WTC11 (cell line): Measurements from ENCODE around the gene TUBA3E. TPM values are rescaled to one million over a fixed set of nuclear protein-coding genes. Genes with fewer than 3 reads are reported as not detected.

Source experiments
- ATAC-seq: fragments of 200-7000 bp; cut with Tn5 transposase; 2 replicates; pipeline ENCODE4 v1.10.0; 2021; ENCODE audit warnings: mild to moderate bottlenecking, moderate library complexity
- CTCF ChIA-PET: fragments of 300-600 bp; sonication (Branson Sonifier 250); formaldehyde crosslinking; loops from one replicate; lab custom pipeline; 2021; ENCODE audit warnings: antibody characterized with exemption; lab: Charles Lee
- POLR2A ChIA-PET: fragments of 350-600 bp; sonication (Branson Sonifier 250); formaldehyde crosslinking; loops from one replicate; lab custom pipeline; 2021; ENCODE audit warnings: antibody characterized with exemption; lab: Charles Lee
- DNase-seq: peaks from one replicate; pipeline ENCODE4 v3.0.0; 2021; ENCODE audit warnings: low spot score
- H3K27ac Mint-ChIP-seq: 2 replicates; pipeline ENCODE4 v1.8.0; 2021; ENCODE audit warnings: mixed read lengths
- H3K27me3 Mint-ChIP-seq: 2 replicates; pipeline ENCODE4 v1.8.0; 2021; ENCODE audit warnings: low read depth, mild to moderate bottlenecking, moderate library complexity, mixed read lengths
- H3K36me3 Mint-ChIP-seq: 2 replicates; pipeline ENCODE4 v1.8.0; 2021; ENCODE audit warnings: mixed read lengths
- H3K4me1 Mint-ChIP-seq: 2 replicates; pipeline ENCODE4 v1.8.0; 2022; ENCODE audit warnings: mixed read lengths
- H3K4me3 Mint-ChIP-seq: 2 replicates; pipeline ENCODE4 v1.8.0; 2021; ENCODE audit warnings: mild to moderate bottlenecking, moderate library complexity, mixed read lengths
- H3K9me3 Mint-ChIP-seq: 2 replicates; pipeline ENCODE4 v1.8.0; 2021; ENCODE audit warnings: mixed read lengths
- ATF1 ChIP-seq: sonication (generic); formaldehyde crosslinking; IDR thresholded peaks from 2 replicates; pipeline ENCODE4 v1.8.1; 2023; ENCODE audit warnings: mild to moderate bottlenecking, moderate library complexity, missing genetic modification reagents
- CREM ChIP-seq: sonication (generic); formaldehyde crosslinking; IDR thresholded peaks from 2 replicates; pipeline ENCODE4 v1.8.1; 2022; ENCODE audit warnings: mild to moderate bottlenecking, missing genetic modification reagents, moderate library complexity
- FOXK1 ChIP-seq: sonication (generic); formaldehyde crosslinking; IDR thresholded peaks from 2 replicates; pipeline ENCODE4 v1.8.0; 2022; ENCODE audit warnings: mild to moderate bottlenecking, moderate library complexity, missing genetic modification reagents
- NFYB ChIP-seq: sonication (generic); formaldehyde crosslinking; conservative IDR thresholded peaks from 2 replicates; pipeline ENCODE4 v1.8.0; 2022; ENCODE audit warnings: low read depth, missing genetic modification reagents
- NR2C2 ChIP-seq: sonication (generic); formaldehyde crosslinking; IDR thresholded peaks from 2 replicates; pipeline ENCODE4 v1.8.0; 2022; ENCODE audit warnings: mild to moderate bottlenecking, missing genetic modification reagents
- NR3C1 ChIP-seq: sonication (generic); formaldehyde crosslinking; conservative IDR thresholded peaks from 2 replicates; pipeline ENCODE4 v1.8.1; 2023; ENCODE audit warnings: low read depth, mild to moderate bottlenecking, missing genetic modification reagents
- OVOL2 ChIP-seq: fragments of 250-450 bp; sonication (Bioruptor Pico); IDR thresholded peaks from 2 replicates; pipeline ENCODE4 v1.9.0; 2021; ENCODE audit warnings: mild to moderate bottlenecking, borderline replicate concordance
- TEAD4 ChIP-seq: sonication (generic); formaldehyde crosslinking; IDR thresholded peaks from 2 replicates; pipeline ENCODE4 v1.8.0; 2022; ENCODE audit warnings: mild to moderate bottlenecking, missing genetic modification reagents
- ZNF671 ChIP-seq: fragments of 250-450 bp; sonication (Bioruptor Pico); IDR thresholded peaks from 2 replicates; pipeline ENCODE4 v1.8.0; 2021; ENCODE audit warnings: mild to moderate bottlenecking
- total RNA-seq: library from RNA; stranded (reverse); gene quantifications from 3 replicates; pipeline ENCODE4 v1.2.3, GENCODE V29; 2021
- TF ChIP-seq, protein P1 (sequence below): sonication (generic); formaldehyde crosslinking; IDR thresholded peaks from 2 replicates; pipeline ENCODE4 v1.8.0; 2022; ENCODE audit warnings: mild to moderate bottlenecking, missing genetic modification reagents
- TF ChIP-seq, protein P2 (sequence below): sonication (generic); formaldehyde crosslinking; IDR thresholded peaks from 2 replicates; pipeline ENCODE4 v1.8.0; 2023; ENCODE audit warnings: missing genetic modification reagents
- TF ChIP-seq, protein P3 (sequence below): sonication (generic); formaldehyde crosslinking; IDR thresholded peaks from 2 replicates; pipeline ENCODE4 v1.8.1; 2023; ENCODE audit warnings: mild to moderate bottlenecking, missing genetic modification reagents
- TF ChIP-seq, protein P4 (sequence below): sonication (generic); formaldehyde crosslinking; IDR thresholded peaks from 2 replicates; pipeline ENCODE4 v1.8.1; 2022; ENCODE audit warnings: low read depth, mild to moderate bottlenecking, moderate library complexity, missing genetic modification reagents, borderline replicate concordance
- TF ChIP-seq, protein P5 (sequence below): sonication (generic); formaldehyde crosslinking; conservative IDR thresholded peaks from 2 replicates; pipeline ENCODE4 v1.8.1; 2023; ENCODE audit warnings: mild to moderate bottlenecking, low read depth, missing genetic modification reagents, moderate library complexity
- TF ChIP-seq, protein P6 (sequence below): sonication (generic); formaldehyde crosslinking; IDR thresholded peaks from 2 replicates; pipeline ENCODE4 v1.8.0; 2022; ENCODE audit warnings: mild to moderate bottlenecking, missing genetic modification reagents
- TF ChIP-seq, protein P7 (sequence below): sonication (generic); formaldehyde crosslinking; IDR thresholded peaks from 2 replicates; pipeline ENCODE4 v1.8.1; 2023; ENCODE audit warnings: mild to moderate bottlenecking, missing genetic modification reagents, moderate library complexity
- TF ChIP-seq, protein P8 (sequence below): sonication (generic); formaldehyde crosslinking; IDR thresholded peaks from 2 replicates; pipeline ENCODE4 v1.8.0; 2022; ENCODE audit warnings: mild to moderate bottlenecking, missing genetic modification reagents
- TF ChIP-seq, protein P9 (sequence below): fragments of 250-450 bp; sonication (Bioruptor Pico); IDR thresholded peaks from 2 replicates; pipeline ENCODE4 v1.9.0; 2021; ENCODE audit warnings: mild to moderate bottlenecking, borderline replicate concordance
- TF ChIP-seq, protein P10 (sequence below): sonication (generic); formaldehyde crosslinking; IDR thresholded peaks from 2 replicates; pipeline ENCODE4 v1.8.1; 2022; ENCODE audit warnings: mild to moderate bottlenecking, moderate library complexity, missing genetic modification reagents

TUBA3E gene
- total RNA-seq, 1 experiment from 2014 or later, result not detected

DNA sequence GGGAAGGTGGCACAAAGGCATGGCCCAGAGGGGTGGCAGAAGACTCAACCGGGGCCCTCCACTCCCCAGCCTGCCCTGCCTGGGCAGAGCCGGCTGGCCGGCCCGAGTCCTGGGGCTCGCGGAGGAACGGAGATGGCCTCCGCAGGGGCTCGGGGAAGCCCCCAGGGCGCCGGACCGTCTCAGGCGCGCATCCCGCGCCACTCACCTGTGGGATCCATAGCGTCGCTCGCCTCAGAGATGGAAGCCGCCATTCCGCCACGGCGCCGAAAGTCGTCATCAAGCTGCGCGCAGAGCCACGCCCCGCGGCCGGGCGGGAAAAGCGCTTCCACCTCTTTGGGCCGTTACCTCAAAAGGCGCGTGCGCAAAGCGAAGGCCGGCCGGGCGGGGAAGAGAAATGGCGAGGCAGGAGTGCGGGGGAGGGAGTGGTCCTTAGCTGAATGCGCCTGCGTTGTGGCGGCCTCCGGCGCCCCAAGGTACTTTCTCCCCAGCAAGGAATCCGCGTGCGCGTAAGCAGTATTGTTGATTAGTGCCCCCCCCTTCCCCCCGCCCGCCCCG lies 16.8 kb downstream of the TUBA3E start, which contains the start of gene SMPD4:
Gene SMPD4 (minus strand): TSS at position 278 of the 555 bp plus-strand sequence. CDS start 5,010 bp downstream, outside the sequence.
- Mint-ChIP-seq H3K9me3 (no peaks in the 10 kb centered on the region), H3K4me3 (peak within 1 kb of the TSS; percentile 98), H3K27me3 (no peaks in the 10 kb centered on the region), H3K36me3 (peaks cover 3% of the 10 kb centered on the region), H3K27ac (peak within 1 kb of the TSS; percentile 94), H3K4me1 (peaks cover 7% of the 10 kb centered on the region)
- ChIA-PET POLR2A (interaction anchor here (1.0 to 1.5 kb wide), 2 partner anchors 160 to 161 kb away, joined by 5 to 6 read pairs; partner anchors contain the start of gene IMP4), CTCF (interaction anchor here (0.8 to 1.4 kb wide), 9 partner anchors 71 to 616 kb away, joined by 3 to 10 read pairs (median 4); a partner anchor contains a TSS)
- DNase-seq (peak; percentile 97), ATAC-seq (peak; percentile 71)
- TF ChIP-seq TEAD4 (CRISPR knock-in tag) (no peak), ATF1 (CRISPR knock-in tag) (peak; percentile 53; the same call in 1 of the 2 replicates), NR2C2 (CRISPR knock-in tag) (no peak), CREM (CRISPR knock-in tag) (peak; percentile 96), FOXK1 (peak; percentile 85), NR3C1 (CRISPR knock-in tag) (no peak), NFYB (CRISPR knock-in tag) (no peak), OVOL2 (CRISPR knock-in tag) (no peak), ZNF671 (no peak)
- TF ChIP-seq, protein P1, sequence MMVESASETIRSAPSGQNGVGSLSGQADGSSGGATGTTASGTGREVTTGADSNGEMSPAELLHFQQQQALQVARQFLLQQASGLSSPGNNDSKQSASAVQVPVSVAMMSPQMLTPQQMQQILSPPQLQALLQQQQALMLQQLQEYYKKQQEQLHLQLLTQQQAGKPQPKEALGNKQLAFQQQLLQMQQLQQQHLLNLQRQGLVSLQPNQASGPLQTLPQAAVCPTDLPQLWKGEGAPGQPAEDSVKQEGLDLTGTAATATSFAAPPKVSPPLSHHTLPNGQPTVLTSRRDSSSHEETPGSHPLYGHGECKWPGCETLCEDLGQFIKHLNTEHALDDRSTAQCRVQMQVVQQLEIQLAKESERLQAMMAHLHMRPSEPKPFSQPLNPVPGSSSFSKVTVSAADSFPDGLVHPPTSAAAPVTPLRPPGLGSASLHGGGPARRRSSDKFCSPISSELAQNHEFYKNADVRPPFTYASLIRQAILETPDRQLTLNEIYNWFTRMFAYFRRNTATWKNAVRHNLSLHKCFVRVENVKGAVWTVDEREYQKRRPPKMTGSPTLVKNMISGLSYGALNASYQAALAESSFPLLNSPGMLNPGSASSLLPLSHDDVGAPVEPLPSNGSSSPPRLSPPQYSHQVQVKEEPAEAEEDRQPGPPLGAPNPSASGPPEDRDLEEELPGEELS (CRISPR knock-in tag), result peak; percentile 60
- TF ChIP-seq, protein P2, sequence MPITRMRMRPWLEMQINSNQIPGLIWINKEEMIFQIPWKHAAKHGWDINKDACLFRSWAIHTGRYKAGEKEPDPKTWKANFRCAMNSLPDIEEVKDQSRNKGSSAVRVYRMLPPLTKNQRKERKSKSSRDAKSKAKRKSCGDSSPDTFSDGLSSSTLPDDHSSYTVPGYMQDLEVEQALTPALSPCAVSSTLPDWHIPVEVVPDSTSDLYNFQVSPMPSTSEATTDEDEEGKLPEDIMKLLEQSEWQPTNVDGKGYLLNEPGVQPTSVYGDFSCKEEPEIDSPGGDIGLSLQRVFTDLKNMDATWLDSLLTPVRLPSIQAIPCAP (CRISPR knock-in tag), result no peak
- TF ChIP-seq, protein P3, sequence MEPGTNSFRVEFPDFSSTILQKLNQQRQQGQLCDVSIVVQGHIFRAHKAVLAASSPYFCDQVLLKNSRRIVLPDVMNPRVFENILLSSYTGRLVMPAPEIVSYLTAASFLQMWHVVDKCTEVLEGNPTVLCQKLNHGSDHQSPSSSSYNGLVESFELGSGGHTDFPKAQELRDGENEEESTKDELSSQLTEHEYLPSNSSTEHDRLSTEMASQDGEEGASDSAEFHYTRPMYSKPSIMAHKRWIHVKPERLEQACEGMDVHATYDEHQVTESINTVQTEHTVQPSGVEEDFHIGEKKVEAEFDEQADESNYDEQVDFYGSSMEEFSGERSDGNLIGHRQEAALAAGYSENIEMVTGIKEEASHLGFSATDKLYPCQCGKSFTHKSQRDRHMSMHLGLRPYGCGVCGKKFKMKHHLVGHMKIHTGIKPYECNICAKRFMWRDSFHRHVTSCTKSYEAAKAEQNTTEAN (CRISPR knock-in tag), result peak; percentile 27; the same call in 1 of the 2 replicates
- TF ChIP-seq, protein P4, sequence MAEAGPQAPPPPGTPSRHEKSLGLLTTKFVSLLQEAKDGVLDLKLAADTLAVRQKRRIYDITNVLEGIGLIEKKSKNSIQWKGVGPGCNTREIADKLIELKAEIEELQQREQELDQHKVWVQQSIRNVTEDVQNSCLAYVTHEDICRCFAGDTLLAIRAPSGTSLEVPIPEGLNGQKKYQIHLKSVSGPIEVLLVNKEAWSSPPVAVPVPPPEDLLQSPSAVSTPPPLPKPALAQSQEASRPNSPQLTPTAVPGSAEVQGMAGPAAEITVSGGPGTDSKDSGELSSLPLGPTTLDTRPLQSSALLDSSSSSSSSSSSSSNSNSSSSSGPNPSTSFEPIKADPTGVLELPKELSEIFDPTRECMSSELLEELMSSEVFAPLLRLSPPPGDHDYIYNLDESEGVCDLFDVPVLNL (CRISPR knock-in tag), result peak; percentile 98
- TF ChIP-seq, protein P5, sequence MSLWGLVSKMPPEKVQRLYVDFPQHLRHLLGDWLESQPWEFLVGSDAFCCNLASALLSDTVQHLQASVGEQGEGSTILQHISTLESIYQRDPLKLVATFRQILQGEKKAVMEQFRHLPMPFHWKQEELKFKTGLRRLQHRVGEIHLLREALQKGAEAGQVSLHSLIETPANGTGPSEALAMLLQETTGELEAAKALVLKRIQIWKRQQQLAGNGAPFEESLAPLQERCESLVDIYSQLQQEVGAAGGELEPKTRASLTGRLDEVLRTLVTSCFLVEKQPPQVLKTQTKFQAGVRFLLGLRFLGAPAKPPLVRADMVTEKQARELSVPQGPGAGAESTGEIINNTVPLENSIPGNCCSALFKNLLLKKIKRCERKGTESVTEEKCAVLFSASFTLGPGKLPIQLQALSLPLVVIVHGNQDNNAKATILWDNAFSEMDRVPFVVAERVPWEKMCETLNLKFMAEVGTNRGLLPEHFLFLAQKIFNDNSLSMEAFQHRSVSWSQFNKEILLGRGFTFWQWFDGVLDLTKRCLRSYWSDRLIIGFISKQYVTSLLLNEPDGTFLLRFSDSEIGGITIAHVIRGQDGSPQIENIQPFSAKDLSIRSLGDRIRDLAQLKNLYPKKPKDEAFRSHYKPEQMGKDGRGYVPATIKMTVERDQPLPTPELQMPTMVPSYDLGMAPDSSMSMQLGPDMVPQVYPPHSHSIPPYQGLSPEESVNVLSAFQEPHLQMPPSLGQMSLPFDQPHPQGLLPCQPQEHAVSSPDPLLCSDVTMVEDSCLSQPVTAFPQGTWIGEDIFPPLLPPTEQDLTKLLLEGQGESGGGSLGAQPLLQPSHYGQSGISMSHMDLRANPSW (CRISPR knock-in tag), result no peak
- TF ChIP-seq, protein P6, sequence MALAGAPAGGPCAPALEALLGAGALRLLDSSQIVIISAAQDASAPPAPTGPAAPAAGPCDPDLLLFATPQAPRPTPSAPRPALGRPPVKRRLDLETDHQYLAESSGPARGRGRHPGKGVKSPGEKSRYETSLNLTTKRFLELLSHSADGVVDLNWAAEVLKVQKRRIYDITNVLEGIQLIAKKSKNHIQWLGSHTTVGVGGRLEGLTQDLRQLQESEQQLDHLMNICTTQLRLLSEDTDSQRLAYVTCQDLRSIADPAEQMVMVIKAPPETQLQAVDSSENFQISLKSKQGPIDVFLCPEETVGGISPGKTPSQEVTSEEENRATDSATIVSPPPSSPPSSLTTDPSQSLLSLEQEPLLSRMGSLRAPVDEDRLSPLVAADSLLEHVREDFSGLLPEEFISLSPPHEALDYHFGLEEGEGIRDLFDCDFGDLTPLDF (CRISPR knock-in tag), result peak; percentile 76; the same call in 1 of the 2 replicates
- TF ChIP-seq, protein P7, sequence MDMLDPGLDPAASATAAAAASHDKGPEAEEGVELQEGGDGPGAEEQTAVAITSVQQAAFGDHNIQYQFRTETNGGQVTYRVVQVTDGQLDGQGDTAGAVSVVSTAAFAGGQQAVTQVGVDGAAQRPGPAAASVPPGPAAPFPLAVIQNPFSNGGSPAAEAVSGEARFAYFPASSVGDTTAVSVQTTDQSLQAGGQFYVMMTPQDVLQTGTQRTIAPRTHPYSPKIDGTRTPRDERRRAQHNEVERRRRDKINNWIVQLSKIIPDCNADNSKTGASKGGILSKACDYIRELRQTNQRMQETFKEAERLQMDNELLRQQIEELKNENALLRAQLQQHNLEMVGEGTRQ (CRISPR knock-in tag), result no peak; the same call in 1 of the 2 replicates
- TF ChIP-seq, protein P8, sequence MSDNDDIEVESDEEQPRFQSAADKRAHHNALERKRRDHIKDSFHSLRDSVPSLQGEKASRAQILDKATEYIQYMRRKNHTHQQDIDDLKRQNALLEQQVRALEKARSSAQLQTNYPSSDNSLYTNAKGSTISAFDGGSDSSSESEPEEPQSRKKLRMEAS, result peak; percentile 86
- TF ChIP-seq, protein P9, sequence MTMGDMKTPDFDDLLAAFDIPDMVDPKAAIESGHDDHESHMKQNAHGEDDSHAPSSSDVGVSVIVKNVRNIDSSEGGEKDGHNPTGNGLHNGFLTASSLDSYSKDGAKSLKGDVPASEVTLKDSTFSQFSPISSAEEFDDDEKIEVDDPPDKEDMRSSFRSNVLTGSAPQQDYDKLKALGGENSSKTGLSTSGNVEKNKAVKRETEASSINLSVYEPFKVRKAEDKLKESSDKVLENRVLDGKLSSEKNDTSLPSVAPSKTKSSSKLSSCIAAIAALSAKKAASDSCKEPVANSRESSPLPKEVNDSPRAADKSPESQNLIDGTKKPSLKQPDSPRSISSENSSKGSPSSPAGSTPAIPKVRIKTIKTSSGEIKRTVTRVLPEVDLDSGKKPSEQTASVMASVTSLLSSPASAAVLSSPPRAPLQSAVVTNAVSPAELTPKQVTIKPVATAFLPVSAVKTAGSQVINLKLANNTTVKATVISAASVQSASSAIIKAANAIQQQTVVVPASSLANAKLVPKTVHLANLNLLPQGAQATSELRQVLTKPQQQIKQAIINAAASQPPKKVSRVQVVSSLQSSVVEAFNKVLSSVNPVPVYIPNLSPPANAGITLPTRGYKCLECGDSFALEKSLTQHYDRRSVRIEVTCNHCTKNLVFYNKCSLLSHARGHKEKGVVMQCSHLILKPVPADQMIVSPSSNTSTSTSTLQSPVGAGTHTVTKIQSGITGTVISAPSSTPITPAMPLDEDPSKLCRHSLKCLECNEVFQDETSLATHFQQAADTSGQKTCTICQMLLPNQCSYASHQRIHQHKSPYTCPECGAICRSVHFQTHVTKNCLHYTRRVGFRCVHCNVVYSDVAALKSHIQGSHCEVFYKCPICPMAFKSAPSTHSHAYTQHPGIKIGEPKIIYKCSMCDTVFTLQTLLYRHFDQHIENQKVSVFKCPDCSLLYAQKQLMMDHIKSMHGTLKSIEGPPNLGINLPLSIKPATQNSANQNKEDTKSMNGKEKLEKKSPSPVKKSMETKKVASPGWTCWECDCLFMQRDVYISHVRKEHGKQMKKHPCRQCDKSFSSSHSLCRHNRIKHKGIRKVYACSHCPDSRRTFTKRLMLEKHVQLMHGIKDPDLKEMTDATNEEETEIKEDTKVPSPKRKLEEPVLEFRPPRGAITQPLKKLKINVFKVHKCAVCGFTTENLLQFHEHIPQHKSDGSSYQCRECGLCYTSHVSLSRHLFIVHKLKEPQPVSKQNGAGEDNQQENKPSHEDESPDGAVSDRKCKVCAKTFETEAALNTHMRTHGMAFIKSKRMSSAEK (CRISPR knock-in tag), result no peak
- TF ChIP-seq, protein P10, sequence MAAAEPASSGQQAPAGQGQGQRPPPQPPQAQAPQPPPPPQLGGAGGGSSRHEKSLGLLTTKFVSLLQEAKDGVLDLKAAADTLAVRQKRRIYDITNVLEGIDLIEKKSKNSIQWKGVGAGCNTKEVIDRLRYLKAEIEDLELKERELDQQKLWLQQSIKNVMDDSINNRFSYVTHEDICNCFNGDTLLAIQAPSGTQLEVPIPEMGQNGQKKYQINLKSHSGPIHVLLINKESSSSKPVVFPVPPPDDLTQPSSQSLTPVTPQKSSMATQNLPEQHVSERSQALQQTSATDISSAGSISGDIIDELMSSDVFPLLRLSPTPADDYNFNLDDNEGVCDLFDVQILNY (CRISPR knock-in tag), result peak; percentile 100
